Measurements from ENCODE around the gene RESF1. TPM values are rescaled to one million over a fixed set of nuclear protein-coding genes. Genes with fewer than 3 reads are reported as not detected.

Gene RESF1
- total and polyA plus RNA-seq, 10 donors, result 144 to 298 (median 188) TPM

GRCh38 chr12:31964280-31964679, 5.1 kb downstream of the RESF1 start:
- peaks cover 0 to 85% (median 40%) of the 10 kb centered on the region in 6 donors for H3K36me3 ChIP-seq
- TF ChIP-seq CTCF (IDR thresholded peaks at IDR 0.05 in 8 of 11, conservative IDR thresholded peaks at IDR 0.05 in 3 of 11) (no peak), POLR2AphosphoS5 (IDR thresholded peaks at IDR 0.05) (peak in 1 of 3 donors; percentile 8)
- intact Hi-C loops (cut with DNase I; ENCODE audit: low total_unique reads), result no loop called here
- H3K27ac ChIP-seq, result peak overlapping the region in 3 of 8 donors; percentile 57 to 98 (median 72)
- no peaks in the 10 kb centered on the region for H3K27me3 ChIP-seq (replicated peaks in 1 of 7)
- no peak for DNase-seq
- H3K4me3 ChIP-seq, result peak overlapping the region in 5 of 8 donors; percentile 3 to 74 (median 64)
- WGBS, 5 donors, result 93 to 98% (median 97%) methylated on average over 3 of the region's 3 CpGs
- peaks cover 44 to 90% (median 86%) of the 10 kb centered on the region in 6 donors for H3K4me1 ChIP-seq
- H3K9me3 ChIP-seq, result peaks cover 0 to 5% (median 0%) of the 10 kb centered on the region in 8 donors

- no peak for DNase-seq
- intact Hi-C loops (cut with DNase I; ENCODE audit: low total_unique reads), result no loop called here
- Histone ChIP-seq H3K4me3 (peak overlapping the region in 5 of 8 donors; percentile 3 to 74 (median 64)), H3K36me3 (peaks cover 0 to 94% (median 46%) of the 10 kb centered on the region in 6 donors), H3K27ac (peak overlapping the region in 6 of 8 donors; percentile 17 to 98 (median 48)), H3K27me3 (replicated peaks in 1 of 7) (no peaks in the 10 kb centered on the region), H3K4me1 (peaks cover 53 to 98% (median 94%) of the 10 kb centered on the region in 6 donors), H3K9me3 (peaks cover 0 to 5% (median 0%) of the 10 kb centered on the region in 8 donors)
- no peak for TF ChIP-seq POLR2A (IDR thresholded peaks at IDR 0.05)
- TF ChIP-seq CTCF (IDR thresholded peaks at IDR 0.05 in 8 of 11, conservative IDR thresholded peaks at IDR 0.05 in 3 of 11), result no peak
- TF ChIP-seq POLR2AphosphoS5 (IDR thresholded peaks at IDR 0.05), result no peak
- 87 to 95% (median 90%) methylated on average over 9 of the region's 9 CpGs for WGBS, 5 donors
Measured at GRCh38 chr12:31965090-31965489, 5.9 kb downstream of the RESF1 start.

- H3K4me3 ChIP-seq, result peak overlapping the region in 5 of 8 donors; percentile 5 to 74 (median 29)
- H3K36me3 ChIP-seq, result peaks cover 0 to 98% (median 59%) of the 10 kb centered on the region in 6 donors
- no peaks in the 10 kb centered on the region for H3K27me3 ChIP-seq (replicated peaks in 1 of 7)
- peaks cover 0 to 8% (median 2%) of the 10 kb centered on the region in 8 donors for H3K9me3 ChIP-seq
- 53 to 78% (median 66%) methylated on average over 5 of the region's 5 CpGs for WGBS, 5 donors
- peak overlapping the region; percentile 23 to 98 (median 36) for H3K27ac ChIP-seq
- intact Hi-C loops (cut with DNase I; ENCODE audit: low total_unique reads), result no loop called here
- H3K4me1 ChIP-seq, result peaks cover 45 to 98% (median 84%) of the 10 kb centered on the region in 6 donors
- TF ChIP-seq POLR2AphosphoS5 (IDR thresholded peaks at IDR 0.05) (no peak), POLR2A (IDR thresholded peaks at IDR 0.05) (no peak), CTCF (IDR thresholded peaks at IDR 0.05 in 8 of 11, conservative IDR thresholded peaks at IDR 0.05 in 3 of 11) (no peak)
- DNase-seq, result no peak
Measured at GRCh38 chr12:31966558-31967205, 7.5 kb downstream of the RESF1 start.

- WGBS, 5 donors, result 71 to 83% (median 78%) methylated on average over 7 of the region's 7 CpGs
- Histone ChIP-seq H3K9me3 (peaks cover 0 to 17% (median 11%) of the 10 kb centered on the region in 8 donors), H3K4me3 (peak overlapping the region in 5 of 8 donors; percentile 5 to 74 (median 10)), H3K4me1 (peaks cover 36 to 93% (median 75%) of the 10 kb centered on the region in 6 donors), H3K27me3 (replicated peaks in 1 of 7) (no peaks in the 10 kb centered on the region), H3K27ac (peak overlapping the region; percentile 23 to 98 (median 32)), H3K36me3 (peaks cover 2 to 98% (median 64%) of the 10 kb centered on the region in 6 donors)
- TF ChIP-seq POLR2AphosphoS5 (IDR thresholded peaks at IDR 0.05) (no peak), CTCF (IDR thresholded peaks at IDR 0.05 in 8 of 11, conservative IDR thresholded peaks at IDR 0.05 in 3 of 11) (no peak)
- intact Hi-C loops (cut with DNase I; ENCODE audit: low total_unique reads), result no loop called here
- DNase-seq, result no peak
Measured at GRCh38 chr12:31967539-31967938, 8.3 kb downstream of the RESF1 start.

Data from spleen (tissue), 11 donors.